HEK293T (cell line): ENCODE measurements around the gene MPZ.
"Not testable (repeated sequence)": the region's sequence is repeated elsewhere in the genome, so short reads cannot be mapped to it uniquely, and the experiment has no call there.

Experiments
- CTCF ChIA-PET: fragments of 350-600 bp; formaldehyde crosslinking; extraction: SDS; loops from one replicate; lab custom pipeline; 2021; ENCODE audit warnings: antibody characterized with exemption, inconsistent platforms; lab: Yijun Ruan, JAX
- POLR2A ChIA-PET: fragments of 350-600 bp; formaldehyde crosslinking; extraction: SDS; loops from one replicate; lab custom pipeline; 2020; ENCODE audit warnings: antibody characterized with exemption, inconsistent platforms; lab: Yijun Ruan, JAX
- DNase-seq: peaks from one replicate; pipeline ENCODE4 v3.0.0; 2012; ENCODE audit warnings: mixed read lengths; ENCODE audit errors: extremely low spot score
- ARNT ChIP-seq: fragments of 450-650 bp; IDR thresholded peaks from 2 replicates; pipeline ENCODE4 v1.6.1; 2017; ENCODE audit warnings: mild to moderate bottlenecking
- BHLHE40 ChIP-seq: fragments of 450-650 bp; IDR thresholded peaks from 2 replicates; pipeline ENCODE4 v1.6.1; 2016; ENCODE audit warnings: mild to moderate bottlenecking, moderate library complexity, borderline replicate concordance
- CTBP1 ChIP-seq: fragments of 450-650 bp; IDR thresholded peaks from 2 replicates; pipeline ENCODE4 v1.6.1; 2016; ENCODE audit warnings: borderline replicate concordance
- ELF4 ChIP-seq: fragments of 450-650 bp; IDR thresholded peaks from 2 replicates; pipeline ENCODE4 v1.6.1; 2017; ENCODE audit warnings: antibody characterized with exemption
- FOXA1 ChIP-seq: fragments of 450-650 bp; IDR thresholded peaks from 2 replicates; pipeline ENCODE4 v1.6.1; 2016; ENCODE audit warnings: mild to moderate bottlenecking
- FOXK2 ChIP-seq: fragments of 450-650 bp; IDR thresholded peaks from 2 replicates; pipeline ENCODE4 v1.6.1; 2016; ENCODE audit warnings: mild to moderate bottlenecking
- FOXM1 ChIP-seq: fragments of 450-650 bp; IDR thresholded peaks from 2 replicates; pipeline ENCODE4 v1.6.1; 2017; ENCODE audit warnings: mild to moderate bottlenecking, borderline replicate concordance
- HDGF ChIP-seq: fragments of 450-650 bp; IDR thresholded peaks from 2 replicates; pipeline ENCODE4 v1.6.1; 2017; ENCODE audit warnings: antibody characterized with exemption, borderline replicate concordance
- L3MBTL2 ChIP-seq: fragments of 450-650 bp; conservative IDR thresholded peaks from 2 replicates; pipeline ENCODE4 v1.6.1; 2016; ENCODE audit warnings: mild to moderate bottlenecking
- LEF1 ChIP-seq: fragments of 450-650 bp; IDR thresholded peaks from 2 replicates; pipeline ENCODE4 v1.6.1; 2017; ENCODE audit warnings: mild to moderate bottlenecking, borderline replicate concordance
- NFRKB ChIP-seq: fragments of 450-650 bp; IDR thresholded peaks from 2 replicates; pipeline ENCODE4 v1.6.1; 2016; ENCODE audit warnings: mild to moderate bottlenecking, moderate library complexity
- PKNOX1 ChIP-seq: fragments of 450-650 bp; IDR thresholded peaks from 2 replicates; pipeline ENCODE4 v1.6.1; 2016
- SP1 ChIP-seq: fragments of 450-650 bp; IDR thresholded peaks from 2 replicates; pipeline ENCODE4 v1.6.1; 2017
- SUZ12 ChIP-seq: fragments of 450-650 bp; IDR thresholded peaks from 2 replicates; pipeline ENCODE4 v1.6.1; 2016; ENCODE audit warnings: mild to moderate bottlenecking
- TARDBP ChIP-seq: fragments of 450-650 bp; IDR thresholded peaks from 2 replicates; pipeline ENCODE4 v1.6.1; 2016
- ZNF384 ChIP-seq: fragments of 450-650 bp; IDR thresholded peaks from 2 replicates; pipeline ENCODE4 v1.6.1; 2016

The MPZ gene

DNA sequence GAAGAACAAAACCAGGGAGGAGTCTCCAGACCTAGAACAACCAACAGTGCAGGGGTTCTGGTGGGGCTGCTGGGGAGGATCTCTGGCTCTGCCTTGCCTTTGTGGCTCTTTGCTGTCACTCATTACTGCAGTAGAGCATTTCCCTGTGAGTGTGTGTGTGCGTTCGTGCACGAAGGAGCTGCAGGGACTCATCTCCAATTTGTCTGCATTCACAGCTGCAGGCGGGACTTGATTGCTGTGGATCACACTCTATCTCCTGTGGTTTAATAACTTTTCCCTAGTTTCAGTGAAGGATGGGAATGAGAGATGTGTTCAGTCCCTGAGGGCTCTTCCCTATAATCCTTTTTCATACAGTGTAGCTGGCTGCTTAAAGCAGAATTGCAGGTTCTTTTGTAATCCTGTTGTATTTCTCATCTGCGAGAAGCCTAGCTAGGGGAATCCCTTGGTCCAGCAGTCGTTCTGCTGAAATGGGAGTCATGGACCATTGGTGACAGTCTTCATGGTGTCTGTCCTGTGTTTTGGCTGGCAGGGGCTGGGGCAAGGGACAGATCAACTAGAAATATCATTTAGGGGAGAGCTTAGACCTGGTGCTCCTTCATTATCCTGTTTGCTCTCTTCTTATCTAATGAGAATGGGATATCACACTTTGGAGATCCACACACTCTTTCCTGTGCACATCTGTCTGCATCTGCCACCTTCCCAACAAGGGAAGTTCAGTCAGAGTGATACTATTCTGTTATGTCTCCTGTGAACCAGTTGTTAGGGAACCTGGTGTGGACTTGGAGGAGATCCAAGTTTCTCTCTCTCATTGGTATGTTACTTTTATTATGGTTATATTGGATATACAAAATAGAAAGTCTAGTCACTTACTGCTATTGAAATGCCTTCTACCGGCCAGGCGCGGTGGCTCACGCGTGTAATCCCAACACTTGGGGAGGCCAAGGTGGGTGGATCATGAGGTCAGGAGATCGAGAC lies 48.2 kb downstream of the MPZ start:
- DNase-seq: no peak
- CTCF ChIA-PET: no interaction called here
- TF ChIP-seq NFRKB: no peak
- TF ChIP-seq L3MBTL2: no peak
- TF ChIP-seq PKNOX1: peak; percentile 24; the same call in 1 of the 2 replicates
- POLR2A ChIA-PET: interaction anchor here (0.9 kb wide), 1 partner anchor 36 kb away, joined by 3 read pairs; the partner anchor contains the start of gene TOMM40L

DNA sequence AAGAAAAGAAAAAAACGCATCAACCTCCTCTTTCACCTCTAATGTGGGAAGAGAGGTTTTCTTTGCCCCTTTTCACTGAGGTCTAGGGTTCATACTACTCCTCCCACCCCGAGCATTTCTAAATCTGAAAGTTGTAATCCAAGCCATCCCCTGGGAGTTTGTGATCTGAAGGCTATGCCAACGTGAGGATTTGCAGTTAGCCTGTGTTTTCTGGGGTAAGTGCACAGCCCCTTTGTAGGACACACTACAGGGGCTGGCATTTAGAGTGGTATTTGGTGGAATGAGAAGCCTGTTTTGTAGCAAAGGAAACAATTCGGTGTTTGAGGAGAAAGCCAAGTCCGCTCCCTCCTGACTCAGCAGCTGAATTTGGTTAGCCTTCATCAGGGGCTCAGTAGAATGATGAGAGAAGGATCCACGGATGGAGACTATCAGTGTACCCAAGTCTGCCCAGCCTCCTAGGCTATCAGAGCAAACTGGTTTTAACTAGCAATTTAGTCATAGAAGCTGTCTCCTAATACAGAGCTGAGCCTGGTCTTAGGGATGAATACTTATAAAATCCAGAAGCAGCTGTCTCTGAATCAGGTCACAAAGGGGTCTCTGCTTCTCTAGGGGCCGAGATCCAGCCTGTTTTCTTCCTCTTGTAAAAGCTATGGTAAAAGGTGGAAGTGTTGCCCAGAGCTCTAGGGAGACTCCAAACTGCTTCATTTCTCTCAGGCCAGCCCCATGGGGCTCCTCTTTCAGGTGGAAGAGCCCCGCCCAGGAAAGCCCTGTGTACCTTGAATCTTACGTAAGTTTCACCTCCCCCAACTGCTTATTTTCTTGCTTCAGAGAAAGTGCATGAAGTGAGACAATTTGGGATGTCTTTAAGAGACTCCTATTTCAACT lies 49.1 kb downstream of the MPZ start:
- CTCF ChIA-PET: interaction anchor here (1.1 to 1.2 kb wide), 2 partner anchors 31 to 121 kb away, joined by 3 read pairs; no protein-coding TSS in a partner anchor
- DNase-seq: no peak
- POLR2A ChIA-PET: no interaction called here
- TF ChIP-seq LEF1: no peak
- no peak for TF ChIP-seq ZNF384
- no peak for TF ChIP-seq BHLHE40
- no peak for TF ChIP-seq PKNOX1
- TF ChIP-seq ELF4: no peak
- no peak for TF ChIP-seq HDGF
- TF ChIP-seq FOXM1: no peak
- TF ChIP-seq NFRKB: no peak
- no peak for TF ChIP-seq ARNT

DNA sequence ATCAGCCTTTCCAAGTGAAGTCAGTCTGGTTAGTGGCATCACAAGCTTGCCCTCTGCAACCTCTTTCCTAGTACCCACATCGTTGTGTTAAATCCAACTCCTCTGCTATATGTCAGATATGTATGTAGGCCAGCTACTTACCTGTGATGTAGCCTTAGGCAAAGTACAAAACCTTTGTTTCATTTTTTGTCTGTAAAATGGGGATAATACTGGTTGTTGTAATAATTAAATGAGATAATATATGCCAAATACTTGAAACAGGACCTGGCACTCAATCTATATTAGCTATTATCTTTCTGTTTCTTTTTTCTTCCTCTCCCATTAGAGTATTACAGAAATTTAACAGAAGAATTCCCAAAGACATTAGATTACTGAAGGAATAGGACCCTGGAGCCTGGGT lies 50.0 kb downstream of the MPZ start:
- no peak for TF ChIP-seq BHLHE40
- TF ChIP-seq FOXM1: no peak
- TF ChIP-seq NFRKB: no peak
- no peak for TF ChIP-seq LEF1
- TF ChIP-seq SUZ12: no peak
- no peak for TF ChIP-seq ELF4
- no peak for TF ChIP-seq L3MBTL2
- no peak for TF ChIP-seq SP1
- ChIA-PET POLR2A (no interaction called here), CTCF (interaction anchor here (1.1 to 1.2 kb wide), 2 partner anchors 31 to 122 kb away, joined by 3 read pairs; no protein-coding TSS in a partner anchor)
- no peak for DNase-seq

DNA sequence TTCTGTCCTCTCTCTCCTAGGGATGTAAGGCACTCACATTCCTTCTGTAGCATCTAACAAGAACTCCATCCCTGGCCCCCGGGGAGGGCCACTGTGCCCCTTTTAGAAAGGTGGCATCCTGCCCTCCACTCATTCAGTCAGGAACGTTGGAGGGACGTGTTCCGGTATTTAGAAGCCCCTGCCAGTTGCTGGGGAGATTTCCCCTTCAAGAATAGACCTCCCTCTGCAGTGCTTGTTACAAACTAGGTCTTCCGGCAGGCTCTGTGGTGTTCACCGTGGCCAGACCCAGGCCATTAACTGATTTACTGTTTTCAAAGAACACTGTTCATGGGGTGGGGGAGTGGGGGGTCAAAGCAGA lies 50.4 kb downstream of the MPZ start:
- TF ChIP-seq ZNF384: no peak
- TF ChIP-seq NFRKB: no peak
- no peak for TF ChIP-seq SP1
- TF ChIP-seq LEF1: no peak
- TF ChIP-seq FOXA1: no peak
- TF ChIP-seq L3MBTL2: no peak
- TF ChIP-seq FOXK2: no peak
- TF ChIP-seq HDGF: no peak
- TF ChIP-seq CTBP1: no peak
- no peak for TF ChIP-seq FOXM1
- TF ChIP-seq BHLHE40: no peak
- no peak for TF ChIP-seq ELF4
- no peak for TF ChIP-seq TARDBP
- CTCF ChIA-PET: interaction anchor here (1.1 kb wide), 1 partner anchor 32 kb away, joined by 3 read pairs; no protein-coding TSS in a partner anchor
- DNase-seq: no peak
- POLR2A ChIA-PET: no interaction called here

DNA sequence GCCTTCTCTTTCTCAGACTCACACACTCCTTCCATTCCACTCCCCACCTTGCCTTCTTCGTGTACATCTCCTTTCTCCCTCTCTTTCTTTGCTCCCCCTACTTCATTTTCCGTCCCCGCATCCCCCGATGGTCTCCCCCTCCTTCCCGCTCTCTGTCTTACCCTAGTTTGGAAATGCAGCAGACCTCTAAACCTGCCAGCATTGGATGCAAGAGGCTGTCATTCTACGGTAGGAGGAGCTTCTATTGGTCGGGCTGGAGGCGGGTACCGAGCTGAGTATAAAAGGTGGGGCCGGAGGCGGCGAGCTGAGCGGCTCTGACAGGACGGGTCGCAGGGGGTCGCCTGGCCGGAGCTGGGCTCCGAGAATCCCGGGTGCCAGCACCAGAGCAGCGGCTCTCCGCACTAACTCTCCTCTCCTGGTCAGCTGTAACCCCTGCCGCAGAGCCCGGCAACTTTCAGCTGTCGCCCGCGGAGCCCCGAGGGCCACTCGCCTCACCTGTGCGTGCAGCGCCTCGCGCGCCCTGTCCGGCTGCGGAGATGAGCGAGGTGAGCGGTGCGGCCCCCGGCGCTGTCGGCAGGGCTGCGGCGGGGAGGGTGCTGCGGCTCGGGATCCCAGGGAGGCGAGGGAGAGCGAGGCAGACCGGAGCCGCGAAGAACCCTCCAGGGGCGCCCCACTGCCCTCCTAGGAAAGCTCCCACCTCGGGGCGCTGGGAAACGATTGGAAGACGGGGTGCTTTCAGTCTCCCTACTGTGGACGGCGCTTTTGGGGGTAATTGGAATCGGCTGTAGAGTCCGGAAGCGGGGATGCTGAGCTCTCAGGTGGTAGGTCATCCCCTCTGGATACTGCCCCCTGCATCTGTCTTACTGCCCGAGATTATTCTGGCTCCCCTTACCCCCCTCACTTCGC lies 51.1 kb downstream of the MPZ start, which contains the start of gene PCP4L1:
Gene PCP4L1, plus strand, starts transcription at position 307 of the 906 bp plus-strand sequence. Its CDS starts 230 bp downstream, at position 537.
- no peak for DNase-seq
- TF ChIP-seq SUZ12: no peak
- TF ChIP-seq PKNOX1: no peak
- no peak for TF ChIP-seq FOXA1
- TF ChIP-seq L3MBTL2: no peak
- TF ChIP-seq CTBP1: no peak
- no peak for TF ChIP-seq NFRKB
- no peak for TF ChIP-seq TARDBP
- no peak for TF ChIP-seq ARNT
- ChIA-PET POLR2A (no interaction called here), CTCF (interaction anchor here (1.1 kb wide), 1 partner anchor 32 kb away, joined by 3 read pairs; no protein-coding TSS in a partner anchor)

DNA sequence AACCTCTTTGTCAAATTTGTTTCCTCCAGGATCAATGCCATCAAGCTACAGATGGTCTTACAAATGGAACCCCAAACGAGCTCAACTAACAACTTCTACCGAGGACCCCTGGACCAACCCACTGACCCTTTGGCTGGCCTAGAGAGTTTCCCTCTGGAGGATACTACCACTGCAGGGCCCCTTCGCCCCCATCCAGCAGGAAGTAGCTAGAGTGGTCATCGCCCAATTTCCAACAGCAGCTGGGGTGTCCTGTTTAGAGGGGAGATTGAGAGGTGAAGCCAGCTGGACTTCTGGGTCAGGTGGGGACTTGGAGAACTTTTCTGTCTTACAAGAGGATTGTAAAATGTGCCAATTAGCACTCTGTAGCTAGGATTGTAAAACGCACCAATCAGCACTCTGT lies 52.7 kb downstream of the MPZ start:
- POLR2A ChIA-PET: interaction anchor here (1.2 kb wide), 1 partner anchor 25 kb away, joined by 4 read pairs; no protein-coding TSS in a partner anchor
- CTCF ChIA-PET, DNase-seq: not testable (repeated sequence)

DNA sequence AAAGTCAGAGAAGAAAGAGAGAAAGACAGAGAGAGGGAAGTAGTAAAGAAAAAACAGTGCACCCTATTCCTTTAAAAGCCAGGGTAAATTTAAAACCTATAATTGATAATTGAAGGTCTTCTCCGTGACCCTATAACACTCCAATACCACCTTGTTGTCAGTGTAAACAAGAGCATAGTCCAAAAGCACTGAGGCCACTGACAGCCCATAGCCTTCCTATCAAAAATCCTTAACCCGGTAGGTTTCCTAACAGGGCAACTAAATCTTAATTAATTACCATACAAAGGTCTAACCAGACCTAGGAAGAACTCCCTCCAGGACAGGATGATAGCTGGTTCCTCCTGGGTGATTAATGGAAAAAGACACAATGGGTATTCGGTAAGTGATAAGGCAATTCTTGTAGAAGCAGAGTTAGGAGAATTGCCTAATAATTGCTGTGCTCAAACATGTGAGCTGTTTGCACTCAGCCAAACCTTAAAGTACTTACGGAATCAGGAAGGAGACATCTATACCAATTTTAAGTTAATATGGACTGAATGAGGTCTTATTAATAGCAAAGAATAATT lies 53.7 kb downstream of the MPZ start:
- CTCF ChIA-PET: not testable (repeated sequence)

DNA sequence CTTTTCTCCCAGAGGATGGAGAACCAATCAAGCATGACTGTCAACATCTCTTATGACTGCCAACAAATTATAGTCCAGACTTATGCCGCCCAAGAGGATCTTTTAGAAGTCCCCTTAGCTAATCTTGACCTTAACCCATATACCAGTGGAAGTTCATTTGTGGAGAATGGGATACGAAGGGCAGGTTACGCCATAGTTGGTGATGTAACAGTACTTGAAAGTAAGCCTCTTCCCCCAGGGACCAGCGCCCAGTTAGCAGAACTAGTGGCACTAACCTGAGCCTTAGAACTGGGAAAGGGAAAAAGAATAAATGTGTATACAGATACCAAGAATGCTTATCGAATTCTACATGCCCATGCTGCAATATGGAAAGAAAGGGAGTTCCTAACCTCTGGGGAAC lies 54.5 kb downstream of the MPZ start:
- DNase-seq, CTCF ChIA-PET, POLR2A ChIA-PET: not testable (repeated sequence)

More for the DNA sequence above, 53.7 kb downstream of the MPZ start:
- not testable (repeated sequence) for DNase-seq
- POLR2A ChIA-PET: interaction anchor here (1.2 kb wide), 1 partner anchor 23 kb away, joined by 4 read pairs; no protein-coding TSS in a partner anchor
